Astrocyte of the cerebellum (primary cell): ENCODE results near the gene PPP1R12B.
"Not testable (repeated sequence)": the region's sequence is repeated elsewhere in the genome, so short reads cannot be mapped to it uniquely, and the experiment has no call there.

Source experiments
- DNase-seq: peaks from one replicate; pipeline ENCODE4 v3.0.0-alpha.2; 2011; ENCODE audit warnings: low read depth
- H3K4me3 ChIP-seq: 2 replicates; pipeline ENCODE4 v1.5.1; 2011; ENCODE audit warnings: mild to moderate bottlenecking, low read depth, low read length, moderate library complexity
- CTCF ChIP-seq: IDR thresholded peaks from 2 replicates; pipeline ENCODE4 v1.5.1; 2012; ENCODE audit warnings: low read length, low read depth, moderate library complexity, mild to moderate bottlenecking; ENCODE audit errors: missing control alignments
- in situ Hi-C: cut with HindIII; loops from 2 replicates; pipeline ENCODE4 v1.10.0; 2017; ENCODE audit warnings: low sequenced_read_pairs

Gene PPP1R12B

GRCh38 chr1:202621446-202621845 is 272.9 kb downstream of the PPP1R12B start:
- in situ Hi-C loops: no loop called here
- no peak for TF ChIP-seq CTCF
- H3K4me3 ChIP-seq: no peak overlapping the region
- no peak for DNase-seq

GRCh38 chr1:202622388-202622787 is 273.9 kb downstream of the PPP1R12B start:
- in situ Hi-C loops: no loop called here

GRCh38 chr1:202623075-202623474 is 274.6 kb downstream of the PPP1R12B start:
- no peak for TF ChIP-seq CTCF
- in situ Hi-C loops: no loop called here
- H3K4me3 ChIP-seq: no peak overlapping the region
- no peak for DNase-seq

More at GRCh38 chr1:202622388-202622787, 273.9 kb downstream of the PPP1R12B start:
- H3K4me3 ChIP-seq: no peak overlapping the region
- DNase-seq: no peak
- no peak for TF ChIP-seq CTCF

GRCh38 chr1:202623476-202623875 is 275.0 kb downstream of the PPP1R12B start:
- H3K4me3 ChIP-seq, in situ Hi-C loops, DNase-seq: not testable (repeated sequence)

GRCh38 chr1:202624088-202624780 is 275.7 kb downstream of the PPP1R12B start:
- in situ Hi-C loops: no loop called here
- no peak for DNase-seq
- no peak overlapping the region for H3K4me3 ChIP-seq
- TF ChIP-seq CTCF: no peak

- no peak for TF ChIP-seq CTCF
- in situ Hi-C loops: no loop called here
- no peak overlapping the region for H3K4me3 ChIP-seq
- DNase-seq: no peak
These were observed 276.2 kb downstream of the PPP1R12B start for GRCh38 chr1:202624781-202625108.

GRCh38 chr1:202625416-202626360 is 277.2 kb downstream of the PPP1R12B start:
- peak; percentile 61 for TF ChIP-seq CTCF
- in situ Hi-C loops: no loop called here
- H3K4me3 ChIP-seq: no peak overlapping the region
- DNase-seq: peak; percentile 26

GRCh38 chr1:202627036-202627435 is 278.5 kb downstream of the PPP1R12B start:
- DNase-seq, H3K4me3 ChIP-seq, in situ Hi-C loops: not testable (repeated sequence)
